IPS-11a (cell line): ENCODE results near the gene NPFFR2.
"Not testable (repeated sequence)": the region's sequence is repeated elsewhere in the genome, so short reads cannot be mapped to it uniquely, and the experiment has no call there.

Experiments used
- H3K4me3 ChIP-seq: one replicate; pipeline ENCODE4 v1.5.1; 2013; ENCODE audit warnings: low read depth, low read length, control low read depth

The NPFFR2 gene

GRCh38 chr4:72031868-72032608, at the start of gene NPFFR2:
Gene NPFFR2 (plus strand): TSS chr4:72032000. CDS start chr4:72128592, 96,592 bp downstream.
- H3K4me3 ChIP-seq: peak within 1 kb of the TSS; percentile 52

GRCh38 chr4:71992571-71993312, 39.1 kb upstream of the NPFFR2 start:
- no peak overlapping the region for H3K4me3 ChIP-seq

- no peak overlapping the region for H3K4me3 ChIP-seq
Measured at GRCh38 chr4:71994559-71994958, 37.2 kb upstream of the NPFFR2 start.

DNA sequence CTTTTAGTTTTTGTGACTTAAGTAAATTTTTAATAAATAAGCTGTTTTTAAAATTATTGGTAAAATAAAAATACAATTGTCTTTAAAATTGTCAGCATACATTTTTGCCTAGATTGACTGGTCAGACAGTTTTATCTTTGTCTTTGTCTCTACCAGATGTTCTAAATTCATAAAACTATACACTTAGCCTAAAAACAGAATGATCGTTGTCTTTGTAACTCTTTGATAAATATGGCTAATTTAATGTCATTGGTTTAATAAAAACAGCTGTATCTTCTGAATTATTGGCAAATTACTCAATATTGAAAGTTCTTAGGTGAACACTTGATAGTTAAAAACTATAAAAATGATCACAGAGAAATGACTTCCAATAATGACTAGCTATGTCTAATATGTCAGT, 36.5 kb upstream of the NPFFR2 start:
- no peak overlapping the region for H3K4me3 ChIP-seq

DNA sequence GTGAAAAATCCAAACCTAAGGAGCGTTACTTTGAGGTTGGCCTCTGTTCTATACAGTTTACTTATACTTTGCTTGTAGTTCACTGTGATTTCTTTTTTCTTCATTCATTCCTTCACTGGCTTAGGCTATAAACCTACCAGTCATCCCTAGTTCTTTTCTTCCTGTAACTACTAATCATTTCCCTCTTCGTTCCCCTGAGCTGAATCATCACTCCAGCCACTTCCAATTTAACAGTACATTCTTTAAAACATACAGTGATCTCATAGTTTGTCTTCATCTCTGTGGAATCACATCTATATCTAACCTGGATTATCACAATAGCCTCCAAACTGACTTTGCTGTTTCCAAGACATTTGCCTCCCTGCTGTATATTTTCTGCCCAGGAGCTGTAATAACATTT, 25.2 kb upstream of the NPFFR2 start:
- H3K4me3 ChIP-seq: no peak overlapping the region

- H3K4me3 ChIP-seq: no peak overlapping the region
Measured at GRCh38 chr4:72011906-72012305, 19.9 kb upstream of the NPFFR2 start.

- H3K4me3 ChIP-seq: no peak overlapping the region
Measured at GRCh38 chr4:72016011-72016410, 15.8 kb upstream of the NPFFR2 start.

GRCh38 chr4:72019688-72020087, 12.1 kb upstream of the NPFFR2 start:
- no peak overlapping the region for H3K4me3 ChIP-seq

GRCh38 chr4:72022553-72022952, 9.2 kb upstream of the NPFFR2 start:
- H3K4me3 ChIP-seq: no peak overlapping the region

DNA sequence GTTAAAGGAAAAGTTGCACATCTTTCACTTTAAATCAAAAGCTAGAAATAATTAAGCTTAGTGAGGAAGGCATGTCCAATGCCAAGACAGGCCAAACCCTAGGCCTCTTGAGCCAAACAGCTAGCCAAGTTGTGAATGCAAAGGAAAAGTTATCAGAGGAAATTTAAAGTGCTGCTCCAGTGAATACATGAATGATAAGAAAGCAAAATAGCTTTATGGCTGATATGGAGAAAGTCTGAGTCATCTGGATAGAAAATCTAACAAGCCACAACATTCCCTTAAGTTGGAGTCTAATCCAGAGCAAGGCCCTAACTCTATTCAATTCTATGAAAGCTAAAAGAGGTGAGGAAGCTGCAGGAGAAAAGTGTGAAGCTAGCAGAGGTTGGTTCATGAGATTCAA, 23.8 kb downstream of the NPFFR2 start:
- H3K4me3 ChIP-seq: no peak overlapping the region

DNA sequence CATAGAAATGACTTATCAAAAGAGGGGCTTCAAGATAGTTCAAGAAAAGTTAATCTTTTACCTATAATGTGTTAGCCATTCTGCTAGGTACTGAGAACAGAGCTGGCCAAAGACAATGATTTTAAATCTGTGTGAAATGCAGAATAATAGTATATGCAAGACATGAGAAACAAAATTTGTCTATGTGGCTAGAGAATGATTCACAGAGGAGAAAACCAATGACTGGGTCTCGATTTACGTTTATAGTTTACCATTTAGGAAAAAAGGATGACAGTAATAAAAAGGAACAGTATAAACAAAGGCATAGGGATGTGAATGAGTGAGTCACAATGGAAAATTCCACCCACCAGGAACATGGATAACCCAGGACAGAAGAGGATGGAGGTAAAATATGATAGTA, 31.9 kb downstream of the NPFFR2 start:
- H3K4me3 ChIP-seq: no peak overlapping the region

DNA sequence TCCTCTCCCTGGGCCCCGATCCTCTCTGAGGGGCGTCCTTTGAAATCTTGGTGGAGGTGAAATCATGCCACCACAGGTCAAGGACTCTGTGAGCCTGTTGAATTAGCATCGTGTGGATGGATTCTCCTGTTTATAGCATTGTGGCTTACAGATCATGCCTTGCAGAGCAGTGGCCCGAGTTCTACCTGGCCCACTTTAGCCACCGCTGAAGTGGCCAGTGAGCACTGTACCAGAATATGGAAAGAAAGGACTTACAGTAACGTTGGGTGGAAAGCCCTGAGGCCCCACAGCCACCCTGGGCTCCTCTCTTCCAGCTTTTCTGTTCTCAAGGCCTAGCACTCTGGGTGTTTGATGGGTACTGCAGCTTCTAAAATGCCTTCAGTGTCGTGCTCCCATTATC, 35.3 kb downstream of the NPFFR2 start:
- no peak overlapping the region for H3K4me3 ChIP-seq

DNA sequence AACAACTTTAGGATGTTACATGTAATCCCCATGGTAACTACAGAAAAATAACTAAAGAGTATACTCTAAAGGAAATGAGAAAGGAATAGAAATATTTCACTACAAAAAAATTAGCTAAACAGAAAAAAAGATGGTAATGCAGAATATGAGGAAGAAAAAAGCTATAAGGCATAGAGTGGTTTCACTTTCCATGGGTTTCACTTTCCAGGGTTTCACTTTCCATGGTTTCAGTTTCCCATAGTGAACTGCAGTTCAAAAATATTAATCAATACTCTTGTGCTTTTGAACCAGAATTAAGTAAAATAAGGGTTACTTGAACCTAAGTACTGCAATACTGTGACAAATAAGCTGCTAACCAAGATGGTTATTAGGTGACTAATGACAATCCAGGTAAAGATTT, 42.0 kb downstream of the NPFFR2 start:
- H3K4me3 ChIP-seq: no peak overlapping the region

- H3K4me3 ChIP-seq: no peak overlapping the region
Measured at GRCh38 chr4:72076562-72076961, 44.8 kb downstream of the NPFFR2 start.

DNA sequence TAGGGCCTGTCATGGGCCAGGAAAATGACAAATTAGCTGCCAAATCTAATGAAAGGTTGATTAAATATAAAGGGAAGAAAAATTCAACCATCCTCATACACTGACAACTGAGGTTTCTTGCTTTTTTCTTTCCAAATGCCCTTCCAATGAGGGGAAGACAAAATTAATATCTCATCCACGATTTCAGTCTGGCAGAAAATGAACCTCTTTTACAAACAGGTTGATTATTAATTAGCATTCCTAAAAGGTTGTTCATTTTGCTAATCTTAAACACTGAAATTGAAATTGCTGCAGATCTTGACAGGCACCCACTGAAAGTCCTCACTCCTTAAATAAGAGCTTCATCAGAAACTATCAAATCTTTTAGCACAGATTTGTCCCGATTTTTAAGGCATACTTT, 45.5 kb downstream of the NPFFR2 start:
- H3K4me3 ChIP-seq: no peak overlapping the region

GRCh38 chr4:72084587-72085011, 52.8 kb downstream of the NPFFR2 start:
- no peak overlapping the region for H3K4me3 ChIP-seq

GRCh38 chr4:72090606-72091005, 58.8 kb downstream of the NPFFR2 start:
- H3K4me3 ChIP-seq: not testable (repeated sequence)

- no peak overlapping the region for H3K4me3 ChIP-seq
Measured at GRCh38 chr4:72094059-72094797, 62.4 kb downstream of the NPFFR2 start.

DNA sequence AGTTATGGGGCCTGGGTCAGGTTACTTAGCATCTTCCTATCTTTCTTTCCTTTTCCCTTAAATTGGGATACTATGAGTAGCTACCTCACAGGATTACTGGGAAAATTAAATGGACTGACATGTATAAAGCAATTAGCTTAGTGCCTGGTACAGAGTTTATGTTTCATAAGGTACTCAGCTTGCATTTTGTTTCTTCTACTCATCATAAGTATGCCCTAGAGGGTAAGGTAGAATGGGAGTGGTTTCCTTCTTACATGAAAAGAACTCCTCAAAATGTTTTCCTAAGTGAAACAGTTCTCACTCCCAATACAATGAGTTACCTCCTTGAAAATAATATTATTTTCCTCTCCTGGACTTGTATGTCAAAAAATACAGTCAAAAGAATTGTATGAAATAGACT, 75.7 kb downstream of the NPFFR2 start:
- H3K4me3 ChIP-seq: no peak overlapping the region

- no peak overlapping the region for H3K4me3 ChIP-seq
Measured at GRCh38 chr4:72109364-72109763, 77.6 kb downstream of the NPFFR2 start.

GRCh38 chr4:72109959-72110497, 78.2 kb downstream of the NPFFR2 start:
- H3K4me3 ChIP-seq: no peak overlapping the region
